Activated CD8-positive, alpha-beta T cell treated with anti-CD3 and anti-CD28 coated beads for 36 hours (primary cell): Measurements from ENCODE around the gene CCDC54. TPM values are rescaled to one million over a fixed set of nuclear protein-coding genes. Genes with fewer than 3 reads are reported as not detected.

Experiments
- ATAC-seq: fragments of 200-7000 bp; cut with Tn5 transposase; one replicate; pipeline ENCODE4 v1.10.0; 2021; ENCODE audit warnings: mild to moderate bottlenecking, moderate library complexity
- CTCF ChIA-PET: fragments of 350-600 bp; sonication (Branson Sonifier 250); formaldehyde crosslinking; loops from one replicate; lab custom pipeline; 2021; ENCODE audit warnings: antibody characterized with exemption; lab: Charles Lee
- POLR2A ChIA-PET: fragments of 350-600 bp; sonication (Branson Sonifier 250); formaldehyde crosslinking; loops from one replicate; lab custom pipeline; 2021; ENCODE audit warnings: antibody characterized with exemption; lab: Charles Lee
- DNase-seq: peaks from one replicate; pipeline ENCODE4 v3.0.0-alpha.2; 2020
- H3K27ac Mint-ChIP-seq: one replicate; pipeline ENCODE4 v1.8.0; 2021; ENCODE audit warnings: mild to moderate bottlenecking, mixed read lengths
- H3K27me3 Mint-ChIP-seq: one replicate; pipeline ENCODE4 v1.8.0; 2021; ENCODE audit warnings: mixed read lengths
- H3K36me3 Mint-ChIP-seq: one replicate; pipeline ENCODE4 v1.8.0; 2021; ENCODE audit warnings: low read depth, mixed read lengths
- H3K4me1 Mint-ChIP-seq: one replicate; pipeline ENCODE4 v1.8.0; 2021; ENCODE audit warnings: low read depth, mixed read lengths
- H3K4me3 Mint-ChIP-seq: one replicate; pipeline ENCODE4 v1.8.0; 2021; ENCODE audit warnings: mild to moderate bottlenecking, moderate library complexity, mixed read lengths
- H3K9me3 Mint-ChIP-seq: one replicate; pipeline ENCODE4 v1.8.0; 2021; ENCODE audit warnings: mixed read lengths
- CTCF ChIP-seq: fragments of 200-600 bp; IDR thresholded peaks from one replicate; pipeline ENCODE4 v1.8.0; 2022; ENCODE audit warnings: antibody characterized with exemption, mild to moderate bottlenecking
- intact Hi-C: fragments of 100-400 bp; cut with micrococcal nuclease; formaldehyde crosslinking; loops from one replicate; pipeline ENCODE4 v1.10.0; 2022
- total RNA-seq, 2 experiments: library from RNA; stranded (reverse); gene quantifications; one replicate each; pipeline ENCODE4 v1.2.3, GENCODE V29; 2021

The CCDC54 gene
- total RNA-seq, 2 experiments from 2014 or later = not detected

DNA sequence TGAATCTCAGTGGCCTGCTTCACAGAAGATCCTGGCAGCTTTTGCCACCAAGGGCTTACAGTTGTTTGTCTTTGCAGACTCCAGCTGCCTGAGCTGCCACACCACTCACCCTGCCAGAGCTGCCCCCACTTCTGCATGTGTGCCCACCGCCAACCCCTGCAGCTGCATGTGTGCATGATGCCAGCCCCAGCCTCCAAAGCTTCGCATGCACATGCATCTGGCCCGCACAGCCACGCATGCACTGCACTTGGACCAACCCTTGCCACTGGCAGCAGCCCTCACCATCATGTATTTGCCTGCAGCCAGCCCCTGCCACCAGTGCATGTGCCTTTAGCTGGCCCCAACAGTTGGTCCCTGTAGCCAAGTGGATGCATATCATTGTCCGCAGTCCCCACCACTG is 31.3 kb downstream of the CCDC54 start:
- POLR2A ChIA-PET = no interaction called here
- Mint-ChIP-seq H3K4me3 (no peak overlapping the region), H3K36me3 (peaks cover 2% of the 10 kb centered on the region), H3K9me3 (peaks cover 4% of the 10 kb centered on the region), H3K4me1 (no peaks in the 10 kb centered on the region), H3K27me3 (no peaks in the 10 kb centered on the region), H3K27ac (no peak overlapping the region)
- intact Hi-C loops = no loop called here
- no peak for DNase-seq
- CTCF ChIA-PET = interaction anchor here (0.8 kb wide), 1 partner anchor 13 kb away, joined by 4 read pairs; no protein-coding TSS in a partner anchor
- TF ChIP-seq CTCF = no peak
- no peak for ATAC-seq

DNA sequence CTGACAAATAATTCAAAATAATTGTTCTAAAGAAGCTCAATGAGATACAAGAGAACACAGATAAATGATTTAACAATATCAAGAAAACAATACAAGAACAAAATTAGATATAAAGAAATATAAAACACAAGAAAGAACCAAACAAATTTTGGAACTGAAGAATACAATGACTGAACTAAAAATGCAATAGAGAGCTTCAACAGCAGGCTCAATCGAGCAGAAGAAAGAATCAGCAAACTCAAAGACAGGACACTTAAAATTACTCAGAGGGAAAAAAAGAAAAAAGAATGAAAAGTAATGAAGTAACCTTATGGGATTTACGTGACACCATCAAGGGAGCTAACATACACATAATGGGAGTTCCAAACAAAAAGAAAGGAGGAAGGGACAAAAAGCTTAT is 32.1 kb downstream of the CCDC54 start:
- ATAC-seq (no peak), DNase-seq (no peak)
- Mint-ChIP-seq H3K36me3 (peaks cover 2% of the 10 kb centered on the region), H3K9me3 (peaks cover 4% of the 10 kb centered on the region), H3K27me3 (no peaks in the 10 kb centered on the region), H3K4me3 (no peak overlapping the region), H3K4me1 (peaks cover 5% of the 10 kb centered on the region), H3K27ac (no peak overlapping the region)
- intact Hi-C loops = no loop called here
- ChIA-PET CTCF (interaction anchor here (1.2 to 2.1 kb wide), 3 partner anchors 12 to 174 kb away, joined by 3 to 11 read pairs (median 5); no protein-coding TSS in a partner anchor), POLR2A (no interaction called here)
- TF ChIP-seq CTCF = no peak

DNA sequence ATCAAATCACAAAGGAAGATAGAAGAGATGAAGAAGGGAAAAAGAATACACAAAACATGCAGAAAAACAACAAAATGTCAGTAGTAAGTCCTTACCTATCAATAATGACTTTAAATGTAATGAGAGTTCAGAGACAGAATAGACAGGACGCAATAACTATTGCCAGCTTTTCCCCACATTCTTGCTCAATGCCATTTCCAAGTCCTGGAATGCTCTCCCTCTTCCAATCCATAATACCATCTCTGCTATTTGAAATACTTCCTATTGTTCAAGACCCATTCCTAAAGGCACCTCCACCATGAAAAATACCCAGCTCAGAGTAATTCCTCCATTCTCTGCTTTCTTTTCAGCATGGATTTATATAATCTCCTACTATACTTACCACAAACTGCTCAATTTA is 33.4 kb downstream of the CCDC54 start:
- ATAC-seq = no peak
- Mint-ChIP-seq H3K27me3 (no peaks in the 10 kb centered on the region), H3K36me3 (peaks cover 2% of the 10 kb centered on the region), H3K9me3 (peaks cover 4% of the 10 kb centered on the region), H3K27ac (no peak overlapping the region), H3K4me3 (no peak overlapping the region), H3K4me1 (peaks cover 9% of the 10 kb centered on the region)
- ChIA-PET CTCF (interaction anchor here (0.8 to 2.1 kb wide), 7 partner anchors 11 to 175 kb away, joined by 3 to 11 read pairs (median 4); no protein-coding TSS in a partner anchor), POLR2A (no interaction called here)
- no peak for TF ChIP-seq CTCF
- intact Hi-C loops = no loop called here
- no peak for DNase-seq

GRCh38 chr3:107411056-107411455 is 33.8 kb downstream of the CCDC54 start:
- CTCF ChIA-PET = interaction anchor here (1.4 to 2.1 kb wide), 4 partner anchors 10 to 140 kb away, joined by 3 to 11 read pairs (median 4); no protein-coding TSS in a partner anchor
- no peak for TF ChIP-seq CTCF
- POLR2A ChIA-PET = no interaction called here
- Mint-ChIP-seq H3K4me3 (no peak overlapping the region), H3K36me3 (peaks cover 2% of the 10 kb centered on the region), H3K9me3 (peaks cover 4% of the 10 kb centered on the region), H3K4me1 (peaks cover 9% of the 10 kb centered on the region), H3K27me3 (peaks cover under 1% of the 10 kb centered on the region), H3K27ac (no peak overlapping the region)
- intact Hi-C loops = no loop called here
- ATAC-seq = no peak
- DNase-seq = no peak

GRCh38 chr3:107411779-107412178 is 34.5 kb downstream of the CCDC54 start:
- Mint-ChIP-seq H3K4me1 (peaks cover 11% of the 10 kb centered on the region), H3K4me3 (no peak overlapping the region), H3K27me3 (peaks cover 2% of the 10 kb centered on the region), H3K27ac (no peak overlapping the region), H3K9me3 (peaks cover 4% of the 10 kb centered on the region), H3K36me3 (peaks cover 2% of the 10 kb centered on the region)
- intact Hi-C loops = no loop called here
- no peak for TF ChIP-seq CTCF
- CTCF ChIA-PET = interaction anchor here (1.4 to 2.4 kb wide), 3 partner anchors 9 to 140 kb away, joined by 5 to 8 read pairs (median 5); no protein-coding TSS in a partner anchor
- DNase-seq (no peak), ATAC-seq (no peak)
- POLR2A ChIA-PET = no interaction called here
